ENCODE results near the gene TBL1X. TPM values are rescaled to one million over a fixed set of nuclear protein-coding genes. Genes with fewer than 3 reads are reported as not detected.

Gene TBL1X
- total RNA-seq, 1 donor from 2014 or later, result 21.4 TPM

GRCh38 chrX:9597361-9598035, 132.6 kb downstream of the TBL1X start:
- DNase-seq (ENCODE audit: low spot score), result no peak
- Mint-ChIP-seq H3K27ac (ENCODE audit: unreplicated experiment) (no peak overlapping the region), H3K36me3 (ENCODE audit: low read depth) (peaks cover 4% of the 10 kb centered on the region), H3K4me1 (ENCODE audit: low read depth) (peaks cover 23% of the 10 kb centered on the region), H3K27me3 (ENCODE audit: low read depth) (no peaks in the 10 kb centered on the region), H3K9me3 (ENCODE audit: low read depth) (peaks cover 19% of the 10 kb centered on the region), H3K4me3 (ENCODE audit: unreplicated experiment) (no peak overlapping the region)
- TF ChIP-seq CTCF (IDR thresholded peaks at IDR 0.05), result no peak

DNA sequence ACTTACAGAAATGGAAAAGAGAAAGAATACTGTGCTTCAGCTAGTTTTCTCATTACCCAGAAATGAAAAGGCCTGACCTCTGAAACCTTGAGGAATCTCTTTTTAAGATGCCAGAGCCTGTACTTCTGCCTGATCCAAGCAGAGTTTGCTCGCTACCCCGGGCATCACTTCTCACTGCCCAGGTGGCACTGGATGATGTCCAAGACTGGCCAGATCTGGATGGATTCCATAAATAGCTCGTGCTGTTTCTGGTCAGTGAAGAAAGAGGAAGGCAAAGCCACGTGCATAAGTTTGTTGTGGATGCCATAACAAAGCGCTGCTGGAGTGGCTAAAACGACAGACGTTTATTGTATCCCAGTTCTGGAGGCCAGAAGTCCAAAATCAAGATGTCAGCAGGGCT, 133.5 kb downstream of the TBL1X start:
- TF ChIP-seq CTCF (IDR thresholded peaks at IDR 0.05), result no peak
- Mint-ChIP-seq H3K4me1 (ENCODE audit: low read depth) (peaks cover 23% of the 10 kb centered on the region), H3K36me3 (ENCODE audit: low read depth) (peaks cover 2% of the 10 kb centered on the region), H3K4me3 (ENCODE audit: unreplicated experiment) (no peak overlapping the region), H3K27ac (ENCODE audit: unreplicated experiment) (no peak overlapping the region), H3K27me3 (ENCODE audit: low read depth) (no peaks in the 10 kb centered on the region), H3K9me3 (ENCODE audit: low read depth) (peaks cover 15% of the 10 kb centered on the region)
- no peak for DNase-seq (ENCODE audit: low spot score)

GRCh38 chrX:9604111-9604907, 139.5 kb downstream of the TBL1X start:
- no peak for DNase-seq (ENCODE audit: low spot score)
- Mint-ChIP-seq H3K27me3 (ENCODE audit: low read depth) (no peaks in the 10 kb centered on the region), H3K9me3 (ENCODE audit: low read depth) (peaks cover 17% of the 10 kb centered on the region), H3K4me1 (ENCODE audit: low read depth) (peaks cover 6% of the 10 kb centered on the region), H3K27ac (ENCODE audit: unreplicated experiment) (no peak overlapping the region), H3K4me3 (ENCODE audit: unreplicated experiment) (no peak overlapping the region), H3K36me3 (ENCODE audit: low read depth) (peaks cover under 1% of the 10 kb centered on the region)
- TF ChIP-seq CTCF (IDR thresholded peaks at IDR 0.05), result no peak

GRCh38 chrX:9604908-9605306, 140.0 kb downstream of the TBL1X start:
- H3K4me1 Mint-ChIP-seq (ENCODE audit: low read depth), result peaks cover 6% of the 10 kb centered on the region
- no peaks in the 10 kb centered on the region for H3K27me3 Mint-ChIP-seq (ENCODE audit: low read depth)
- no peak overlapping the region for H3K4me3 Mint-ChIP-seq (ENCODE audit: unreplicated experiment)
- H3K27ac Mint-ChIP-seq (ENCODE audit: unreplicated experiment), result no peak overlapping the region
- DNase-seq (ENCODE audit: low spot score), result no peak
- H3K36me3 Mint-ChIP-seq (ENCODE audit: low read depth), result no peaks in the 10 kb centered on the region
- TF ChIP-seq CTCF (IDR thresholded peaks at IDR 0.05), result no peak
- H3K9me3 Mint-ChIP-seq (ENCODE audit: low read depth), result peaks cover 14% of the 10 kb centered on the region

DNA sequence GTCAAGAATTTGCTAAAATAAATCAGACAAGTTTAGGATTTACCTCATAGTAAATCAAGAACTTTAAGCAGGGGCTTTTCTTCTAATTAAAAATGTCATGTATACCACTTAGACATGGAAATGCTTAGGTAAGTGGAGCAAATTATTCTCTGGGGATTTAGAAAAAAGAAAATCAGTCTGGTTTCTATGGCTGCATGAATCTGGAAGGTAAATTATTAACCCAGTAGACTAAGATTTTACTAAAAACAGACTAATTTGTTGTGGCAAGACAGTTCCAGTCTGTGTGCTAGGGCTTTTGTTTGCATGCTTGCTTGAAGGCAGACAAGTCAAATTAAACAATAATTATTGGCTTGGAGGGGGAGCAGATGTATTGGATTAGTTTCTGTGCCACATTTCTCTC, 140.6 kb downstream of the TBL1X start:
- Mint-ChIP-seq H3K4me3 (ENCODE audit: unreplicated experiment) (no peak overlapping the region), H3K36me3 (ENCODE audit: low read depth) (no peaks in the 10 kb centered on the region), H3K4me1 (ENCODE audit: low read depth) (peaks cover 6% of the 10 kb centered on the region), H3K27ac (ENCODE audit: unreplicated experiment) (no peak overlapping the region), H3K27me3 (ENCODE audit: low read depth) (no peaks in the 10 kb centered on the region), H3K9me3 (ENCODE audit: low read depth) (peaks cover 14% of the 10 kb centered on the region)
- DNase-seq (ENCODE audit: low spot score), result no peak
- no peak for TF ChIP-seq CTCF (IDR thresholded peaks at IDR 0.05)

Measured in chondrocyte (in vitro differentiated cells).